GM21367 (cell line): ENCODE results near the gene THSD4.
"Not testable (repeated sequence)": the region's sequence is repeated elsewhere in the genome, so short reads cannot be mapped to it uniquely, and the experiment has no call there.

Source experiments
- ATAC-seq: cut with Tn5 transposase; IDR thresholded peaks from one replicate; pipeline ENCODE4 v1.9.1; 2021; ENCODE audit not compliant: unreplicated experiment

Gene THSD4

DNA sequence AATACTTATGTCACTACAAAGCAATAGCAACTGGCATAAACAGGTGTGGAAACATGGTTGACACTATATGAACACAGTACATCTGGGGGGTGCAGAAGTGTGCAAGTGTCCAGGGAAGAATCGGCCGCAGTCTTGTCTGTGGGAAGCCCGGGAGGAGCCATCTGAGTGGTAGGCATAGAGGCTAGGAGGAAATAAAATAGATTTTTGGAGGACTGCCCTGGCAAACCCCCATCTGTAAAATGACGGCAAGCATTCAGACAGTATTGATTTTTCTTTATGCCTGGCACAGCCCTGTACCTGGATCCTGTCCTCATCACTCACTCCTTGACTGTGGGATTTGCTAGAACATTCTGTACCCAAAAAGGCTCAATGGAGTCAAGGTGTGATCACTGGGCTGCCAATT lies 31.3 kb downstream of the THSD4 start:
- ATAC-seq, result no peak

GRCh38 chr15:71148048-71148447 lies 32.8 kb downstream of the THSD4 start:
- ATAC-seq, result no peak

GRCh38 chr15:71149646-71150557 lies 34.6 kb downstream of the THSD4 start:
- ATAC-seq, result no peak

GRCh38 chr15:71151081-71151480 lies 35.8 kb downstream of the THSD4 start:
- no peak for ATAC-seq

DNA sequence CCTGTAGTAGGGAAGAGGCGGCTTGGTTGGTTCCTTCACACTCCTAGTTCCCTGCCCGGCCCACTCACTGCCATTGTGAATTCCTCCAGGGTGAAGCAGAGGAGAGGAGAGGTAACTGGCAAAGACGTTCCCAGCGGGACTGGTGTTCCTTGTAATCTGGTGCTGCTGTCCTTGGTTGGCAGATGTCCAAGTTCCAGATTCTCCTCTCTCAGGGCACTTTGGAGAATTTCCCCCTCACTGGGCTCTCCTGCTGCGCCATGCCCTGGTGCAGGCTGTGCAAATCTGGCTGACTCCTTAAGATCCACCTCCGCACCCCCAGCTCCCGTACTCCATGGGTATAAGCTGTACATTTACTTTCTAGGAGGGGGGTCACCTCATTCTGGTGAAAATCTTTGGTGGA lies 37.3 kb downstream of the THSD4 start:
- no peak for ATAC-seq

DNA sequence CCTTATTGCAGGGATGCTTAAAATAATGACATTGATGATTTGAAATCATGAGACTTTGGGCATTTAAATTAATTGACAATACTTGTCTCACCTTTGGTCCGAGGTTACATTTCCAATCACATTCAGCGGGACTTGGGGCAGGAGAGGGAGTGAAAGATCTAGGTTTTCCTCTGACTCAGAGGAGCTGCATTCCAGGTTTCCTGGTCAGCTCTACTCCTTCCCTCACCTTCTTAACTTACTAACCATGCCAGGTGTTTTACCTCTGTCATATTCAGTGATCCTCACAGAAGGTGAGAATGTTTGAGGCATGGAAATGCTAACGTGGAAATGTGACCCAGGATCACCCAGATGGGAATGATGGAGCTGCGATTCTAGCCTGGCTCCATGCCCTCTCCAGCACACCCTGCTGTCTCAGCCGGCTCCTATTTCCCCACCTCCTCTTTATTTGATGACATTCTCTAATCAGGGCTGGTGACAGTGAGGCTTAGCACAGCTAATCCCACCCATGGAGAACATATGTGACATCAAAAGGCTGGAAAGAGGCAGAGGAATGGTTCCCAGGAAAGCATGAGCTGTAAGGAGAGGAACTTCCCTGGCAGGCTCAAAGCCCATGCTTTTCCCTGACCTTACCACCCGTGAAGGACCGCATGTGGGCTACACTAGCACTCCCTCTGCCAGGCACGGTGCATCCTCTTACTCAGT lies 38.7 kb downstream of the THSD4 start:
- ATAC-seq, result no peak

DNA sequence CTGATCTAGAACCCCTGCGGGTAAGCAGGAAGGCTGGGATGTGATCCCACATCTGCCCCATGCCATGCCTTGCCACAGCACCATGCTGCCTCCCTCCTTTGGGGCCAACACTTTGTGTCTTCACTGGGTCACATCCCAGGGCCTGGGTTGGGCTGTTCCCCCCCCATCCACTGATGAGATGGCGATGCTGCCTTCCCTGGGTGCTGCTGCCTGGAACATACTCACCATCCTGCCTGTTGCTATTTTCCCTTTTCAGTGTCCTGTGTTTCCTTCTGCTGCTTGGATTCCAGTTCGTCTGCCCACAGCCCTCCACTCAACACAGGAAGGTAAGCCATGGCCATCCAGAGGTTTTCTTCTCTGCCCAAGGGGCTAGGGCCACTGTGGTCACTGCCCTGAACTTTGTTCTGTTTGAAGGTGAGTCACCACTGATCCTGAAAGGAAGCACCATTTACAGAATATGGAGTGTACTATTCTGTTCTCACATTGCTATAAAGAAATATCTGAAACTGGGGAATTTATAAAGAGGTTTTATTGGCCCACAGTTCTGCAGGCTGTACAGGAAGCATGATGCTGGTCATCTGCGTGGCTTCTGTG lies 39.4 kb downstream of the THSD4 start:
- no peak for ATAC-seq

GRCh38 chr15:71155534-71155933 lies 40.3 kb downstream of the THSD4 start:
- no peak for ATAC-seq

DNA sequence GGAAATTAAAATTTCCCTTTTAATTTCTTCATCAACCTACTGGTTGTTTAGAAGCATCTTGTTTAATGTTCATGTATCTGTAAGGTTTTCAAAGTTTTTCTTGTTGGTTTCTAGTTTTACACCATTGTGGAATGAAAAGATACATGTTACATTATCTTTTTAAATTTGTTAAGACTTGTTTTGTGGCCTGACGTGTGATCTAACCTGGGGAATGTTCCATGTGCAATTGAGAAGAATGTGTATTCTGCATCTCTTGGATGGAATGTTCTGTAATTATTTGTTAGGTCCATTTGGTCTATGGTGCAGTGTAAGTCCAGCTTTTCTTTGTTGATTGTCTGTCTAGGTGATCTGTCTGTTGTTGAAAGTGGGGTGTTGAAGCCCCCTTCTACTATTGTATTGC lies 45.7 kb downstream of the THSD4 start:
- no peak for ATAC-seq

DNA sequence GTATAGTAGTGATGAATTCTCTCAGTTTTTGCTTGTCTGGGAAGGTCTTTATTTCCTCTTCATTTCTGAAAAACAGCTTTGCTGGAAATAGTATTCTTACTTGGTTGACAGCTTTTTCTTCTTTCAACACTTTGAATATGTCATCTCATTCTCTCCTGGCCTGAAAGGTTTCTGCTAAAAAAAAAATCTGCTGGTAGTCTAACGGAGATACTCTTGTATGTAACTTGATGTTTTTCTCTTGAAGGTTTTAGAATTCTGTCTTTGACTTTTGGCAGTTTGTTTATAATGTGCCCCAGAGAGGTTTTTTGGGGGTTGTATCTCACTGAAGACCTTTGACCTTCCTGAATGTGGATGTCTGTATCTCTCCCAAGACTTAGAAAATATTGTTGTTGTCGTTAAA lies 47.0 kb downstream of the THSD4 start:
- ATAC-seq, result no peak

DNA sequence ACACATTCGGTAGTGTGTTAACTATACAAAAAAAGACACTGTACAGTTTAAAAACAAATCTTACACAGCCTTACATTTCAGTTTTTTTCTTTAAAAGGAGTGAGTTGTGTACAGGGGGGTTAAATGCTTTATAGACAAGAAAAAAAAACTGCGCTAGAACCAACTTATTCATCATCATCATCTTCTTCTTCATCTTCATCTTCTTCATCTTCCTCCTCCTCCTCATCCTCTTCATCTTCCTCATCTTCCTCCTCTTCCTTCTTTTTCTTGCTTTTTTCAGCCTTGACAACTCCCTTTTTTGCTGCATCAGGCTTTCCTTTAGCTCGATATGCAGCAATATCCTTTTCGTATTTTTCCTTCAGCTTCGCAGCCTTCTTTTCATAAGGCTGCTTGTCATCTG lies 49.3 kb downstream of the THSD4 start:
- not testable (repeated sequence) for ATAC-seq

DNA sequence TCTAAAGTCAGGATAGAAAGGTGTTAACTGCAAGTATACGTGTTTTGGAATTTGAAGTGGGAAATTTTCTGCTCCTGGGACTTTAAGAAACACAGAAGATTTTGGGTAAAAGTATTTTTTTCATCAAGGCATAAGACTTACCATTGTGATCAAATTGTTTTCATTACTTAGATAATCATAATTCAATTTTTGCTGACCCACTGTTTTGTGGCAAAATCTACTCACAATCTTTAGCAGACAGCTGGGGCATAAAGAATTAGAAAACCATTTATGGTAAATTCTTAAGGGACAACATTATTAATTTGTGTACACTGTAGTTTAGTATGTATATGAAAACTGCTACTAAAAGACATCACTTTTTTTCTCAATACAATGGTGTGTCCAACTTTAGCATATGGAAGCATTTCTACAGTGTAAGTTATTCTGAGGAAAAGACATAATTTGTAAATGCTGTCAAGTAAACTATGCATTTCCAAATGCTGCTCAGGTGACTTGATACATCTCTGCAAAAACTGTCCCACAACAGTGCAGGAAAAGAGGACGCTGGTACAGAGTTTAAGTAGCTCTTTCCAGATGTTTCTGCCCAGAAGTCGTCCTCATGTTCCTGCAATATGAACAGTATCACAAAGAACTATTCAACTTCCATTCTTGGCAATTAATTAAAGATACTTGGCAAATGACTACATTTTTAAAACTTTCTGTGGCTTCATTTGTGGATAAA lies 52.3 kb downstream of the THSD4 start:
- no peak for ATAC-seq

DNA sequence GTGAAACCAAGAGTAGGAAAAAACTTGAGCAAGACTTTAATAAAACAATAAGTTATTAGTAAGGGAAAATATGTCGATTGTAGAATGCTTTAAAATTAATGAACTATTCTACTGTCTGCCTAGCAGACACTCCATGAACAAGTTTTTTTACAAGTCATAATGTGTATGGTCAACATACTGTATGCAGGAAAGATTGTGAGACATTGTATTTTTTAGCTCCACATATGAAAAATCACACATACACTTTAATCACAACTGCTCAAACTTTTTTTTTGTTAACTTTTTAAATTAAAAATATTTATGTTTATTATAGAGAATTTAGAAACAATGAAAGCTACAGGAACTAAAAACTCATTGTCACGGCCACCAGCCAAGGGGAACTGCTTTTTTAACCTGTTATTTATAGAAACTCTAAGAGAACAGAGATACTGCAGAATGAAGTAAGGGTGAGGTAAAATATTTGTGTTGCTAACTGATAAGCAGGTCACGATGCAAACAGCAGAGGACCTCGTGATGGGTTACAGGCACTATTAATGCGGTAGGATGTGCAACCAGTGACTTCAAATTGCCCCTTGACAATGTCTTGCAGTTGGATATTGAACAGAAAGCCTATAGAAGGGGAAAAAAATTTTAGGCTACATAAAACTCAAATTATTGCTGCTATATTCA lies 53.0 kb downstream of the THSD4 start:
- ATAC-seq, result no peak

DNA sequence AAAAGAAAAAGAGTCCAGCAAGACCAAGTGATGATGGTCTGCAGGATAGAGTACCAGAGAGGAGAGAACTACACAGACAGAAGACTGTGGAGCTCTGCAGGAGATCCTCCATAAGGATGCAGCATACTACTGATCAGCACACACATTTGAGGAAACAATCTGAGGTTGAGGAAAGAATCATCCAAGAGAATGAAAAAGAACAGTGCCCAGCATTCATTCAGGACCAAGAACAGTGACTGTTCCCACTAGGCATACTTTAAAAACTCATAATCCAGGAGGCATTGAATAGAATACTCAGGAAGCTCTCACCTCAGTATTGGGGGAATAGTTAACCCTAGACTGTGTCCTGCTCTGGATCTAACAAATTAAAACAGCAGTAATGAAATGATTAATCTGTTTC lies 54.9 kb downstream of the THSD4 start:
- no peak for ATAC-seq

DNA sequence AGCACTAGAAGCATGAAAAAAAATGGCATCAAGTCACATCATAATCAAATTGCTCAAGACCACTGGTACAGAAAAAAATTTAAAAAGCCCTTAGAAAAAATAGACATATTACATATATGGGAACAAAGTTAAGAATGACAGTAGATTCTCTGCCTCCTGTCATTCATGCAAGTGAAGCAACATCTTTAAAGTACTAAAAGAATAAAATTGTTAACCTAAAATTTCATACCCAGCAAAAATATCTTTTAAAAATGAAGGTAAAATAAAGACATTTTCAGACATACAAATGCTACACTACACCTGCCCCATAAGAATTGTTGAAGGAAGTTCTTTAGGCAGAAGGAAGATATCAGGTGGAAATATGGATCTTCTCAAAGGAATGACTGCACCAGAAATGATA lies 55.9 kb downstream of the THSD4 start:
- ATAC-seq, result no peak

DNA sequence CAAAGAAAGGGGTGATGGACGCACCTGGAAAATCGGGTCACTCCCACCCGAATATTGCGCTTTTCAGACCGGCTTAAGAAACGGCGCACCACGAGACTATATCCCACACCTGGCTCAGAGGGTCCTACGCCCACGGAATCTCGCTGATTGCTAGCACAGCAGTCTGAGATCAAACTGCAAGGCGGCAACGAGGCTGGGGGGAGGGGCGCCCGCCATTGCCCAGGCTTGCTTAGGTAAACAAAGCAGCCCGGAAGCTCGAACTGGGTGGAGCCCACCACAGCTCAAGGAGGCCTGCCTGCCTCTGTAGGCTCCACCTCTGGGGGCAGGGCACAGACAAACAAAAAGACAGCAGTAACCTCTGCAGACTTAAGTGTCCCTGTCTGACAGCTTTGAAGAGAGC lies 59.1 kb downstream of the THSD4 start:
- ATAC-seq, result not testable (repeated sequence)

DNA sequence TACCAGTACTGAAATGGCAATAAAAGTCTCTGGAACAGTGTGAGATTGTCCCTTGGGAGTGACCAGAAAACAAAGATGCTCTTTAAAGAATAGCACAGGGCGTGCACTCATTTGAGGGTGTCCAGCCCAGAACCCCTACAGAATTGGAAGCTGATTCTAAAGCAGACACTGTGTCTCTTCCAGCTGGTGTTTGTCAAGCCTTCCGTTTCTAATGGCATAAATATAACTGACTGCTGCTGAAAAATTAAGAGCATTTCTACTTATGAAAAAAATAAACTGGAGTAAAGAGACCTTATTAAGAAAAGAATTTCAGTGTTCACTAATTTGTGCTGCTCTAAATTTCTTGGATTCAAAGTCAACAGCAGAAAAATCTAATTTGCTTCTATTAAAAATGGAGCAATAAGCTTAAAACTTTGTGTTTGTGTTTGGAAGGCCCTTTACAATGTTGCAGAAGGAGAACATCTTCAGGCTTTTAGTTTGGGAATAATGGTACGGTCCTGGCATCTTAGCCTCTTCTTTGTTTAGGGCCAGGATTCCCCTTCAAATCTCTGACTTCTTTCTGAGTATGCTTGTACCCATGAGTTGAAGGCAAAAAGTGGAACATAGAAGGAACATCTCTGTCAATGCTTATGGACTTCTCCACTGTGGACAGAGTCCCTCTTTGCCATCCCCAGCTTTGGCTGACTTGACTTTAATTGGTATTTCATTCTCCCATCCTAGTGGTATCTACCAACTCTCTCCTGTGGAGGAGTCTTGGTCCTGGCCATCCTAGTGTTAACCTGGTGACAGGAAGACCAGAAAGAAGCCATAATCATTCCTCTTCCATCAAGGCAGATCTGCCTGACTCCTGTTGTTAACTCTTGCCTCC lies 65.9 kb downstream of the THSD4 start:
- no peak for ATAC-seq

DNA sequence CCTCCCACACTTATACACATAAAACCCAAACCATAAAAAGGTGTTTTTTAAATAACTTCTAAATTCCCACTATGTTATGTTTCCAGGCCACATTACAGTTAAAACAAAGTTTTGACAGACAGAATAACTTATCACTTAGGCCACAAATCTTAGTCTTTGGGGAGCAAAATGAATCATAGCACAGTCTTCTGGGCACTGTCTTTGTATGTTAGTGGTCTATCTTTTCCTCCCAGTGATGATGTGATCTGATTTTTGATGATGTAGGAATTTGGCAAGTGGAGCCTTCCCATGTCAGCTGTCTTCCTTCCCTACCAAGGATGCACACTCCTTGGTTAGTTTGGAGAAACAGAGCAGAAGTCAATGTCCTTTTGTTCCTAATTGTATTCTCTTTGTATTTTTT lies 67.3 kb downstream of the THSD4 start:
- ATAC-seq, result no peak

GRCh38 chr15:71183063-71183462 lies 67.8 kb downstream of the THSD4 start:
- ATAC-seq, result no peak

- no peak for ATAC-seq
Observed at GRCh38 chr15:71185706-71186105, 70.4 kb downstream of the THSD4 start.
